C4-2B (cell line): ENCODE data around the gene FAM180A.

Experiments
- CTCF ChIP-seq: fragments of 450-650 bp; conservative IDR thresholded peaks from 2 replicates; pipeline ENCODE4 v1.5.1; 2017; ENCODE audit warnings: mild to moderate bottlenecking
- ZFX ChIP-seq: fragments of 450-650 bp; IDR thresholded peaks from 2 replicates; pipeline ENCODE4 v1.6.1; 2017

GRCh38 chr7:135757719-135758411, 9.3 kb upstream of the FAM180A start:
- TF ChIP-seq CTCF = no peak
- TF ChIP-seq ZFX = no peak
